BE2C (cell line): ENCODE data around the gene KCNJ5.

ENCODE experiments used
- DNase-seq: peaks from one replicate; pipeline ENCODE4 v3.0.0-alpha.2; 2020
- H3K27me3 ChIP-seq: fragments of 250-450 bp; sonication (Bioruptor Pico); 2 replicates; pipeline ENCODE4 v1.5.1; 2020; ENCODE audit warnings: mild to moderate bottlenecking
- H3K36me3 ChIP-seq: fragments of 250-450 bp; sonication (Bioruptor Pico); 2 replicates; pipeline ENCODE4 v1.5.1; 2020; ENCODE audit warnings: mild to moderate bottlenecking
- H3K4me1 ChIP-seq: fragments of 250-450 bp; sonication (Bioruptor Pico); 2 replicates; pipeline ENCODE4 v1.5.1; 2020
- H3K4me3 ChIP-seq: 2 replicates; pipeline ENCODE4 v1.5.1; 2011; ENCODE audit warnings: low read depth, low read length
- H3K9me3 ChIP-seq: fragments of 250-450 bp; sonication (Bioruptor Pico); 2 replicates; pipeline ENCODE4 v1.5.1; 2020
- TF ChIP-seq, protein P1 (sequence below): IDR thresholded peaks from 2 replicates; pipeline ENCODE4 v1.5.1; 2012; ENCODE audit warnings: mild to moderate bottlenecking, low read depth, low read length

The KCNJ5 gene

DNA sequence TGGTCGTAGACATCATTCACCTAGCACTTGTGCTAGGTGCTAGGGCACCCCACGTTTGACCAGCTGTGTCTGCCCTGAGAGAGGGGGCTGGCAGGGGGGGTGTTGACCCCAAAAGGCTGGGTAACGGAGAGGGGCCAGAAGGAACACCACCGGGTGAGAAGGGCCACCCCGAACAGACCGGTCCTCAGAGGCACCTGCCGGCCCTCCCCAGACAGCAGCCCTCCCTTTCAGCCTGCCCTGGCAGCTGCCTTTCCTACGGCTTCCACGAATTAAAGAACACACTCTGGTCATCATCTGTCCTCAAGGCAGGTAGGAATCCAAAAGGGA is 977 bp upstream of the KCNJ5 start:
- H3K27me3 ChIP-seq: peaks cover 52% of the 10 kb centered on the region
- no peaks in the 10 kb centered on the region for H3K36me3 ChIP-seq
- TF ChIP-seq, protein P1, sequence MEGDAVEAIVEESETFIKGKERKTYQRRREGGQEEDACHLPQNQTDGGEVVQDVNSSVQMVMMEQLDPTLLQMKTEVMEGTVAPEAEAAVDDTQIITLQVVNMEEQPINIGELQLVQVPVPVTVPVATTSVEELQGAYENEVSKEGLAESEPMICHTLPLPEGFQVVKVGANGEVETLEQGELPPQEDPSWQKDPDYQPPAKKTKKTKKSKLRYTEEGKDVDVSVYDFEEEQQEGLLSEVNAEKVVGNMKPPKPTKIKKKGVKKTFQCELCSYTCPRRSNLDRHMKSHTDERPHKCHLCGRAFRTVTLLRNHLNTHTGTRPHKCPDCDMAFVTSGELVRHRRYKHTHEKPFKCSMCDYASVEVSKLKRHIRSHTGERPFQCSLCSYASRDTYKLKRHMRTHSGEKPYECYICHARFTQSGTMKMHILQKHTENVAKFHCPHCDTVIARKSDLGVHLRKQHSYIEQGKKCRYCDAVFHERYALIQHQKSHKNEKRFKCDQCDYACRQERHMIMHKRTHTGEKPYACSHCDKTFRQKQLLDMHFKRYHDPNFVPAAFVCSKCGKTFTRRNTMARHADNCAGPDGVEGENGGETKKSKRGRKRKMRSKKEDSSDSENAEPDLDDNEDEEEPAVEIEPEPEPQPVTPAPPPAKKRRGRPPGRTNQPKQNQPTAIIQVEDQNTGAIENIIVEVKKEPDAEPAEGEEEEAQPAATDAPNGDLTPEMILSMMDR: no peak
- no peak for DNase-seq
- H3K9me3 ChIP-seq: no peaks in the 10 kb centered on the region
- no peaks in the 10 kb centered on the region; the same call in 1 of the 2 replicates for H3K4me1 ChIP-seq
- H3K4me3 ChIP-seq: peak overlapping the region; percentile 29

GRCh38 chr11:128891913-128892398 is 800 bp downstream of the KCNJ5 start:
- Histone ChIP-seq H3K27me3 (peaks cover 47% of the 10 kb centered on the region), H3K36me3 (no peaks in the 10 kb centered on the region), H3K4me1 (no peaks in the 10 kb centered on the region; the same call in 1 of the 2 replicates), H3K9me3 (no peaks in the 10 kb centered on the region), H3K4me3 (no peak overlapping the region)
- DNase-seq: no peak
- TF ChIP-seq, protein P1: no peak

DNA sequence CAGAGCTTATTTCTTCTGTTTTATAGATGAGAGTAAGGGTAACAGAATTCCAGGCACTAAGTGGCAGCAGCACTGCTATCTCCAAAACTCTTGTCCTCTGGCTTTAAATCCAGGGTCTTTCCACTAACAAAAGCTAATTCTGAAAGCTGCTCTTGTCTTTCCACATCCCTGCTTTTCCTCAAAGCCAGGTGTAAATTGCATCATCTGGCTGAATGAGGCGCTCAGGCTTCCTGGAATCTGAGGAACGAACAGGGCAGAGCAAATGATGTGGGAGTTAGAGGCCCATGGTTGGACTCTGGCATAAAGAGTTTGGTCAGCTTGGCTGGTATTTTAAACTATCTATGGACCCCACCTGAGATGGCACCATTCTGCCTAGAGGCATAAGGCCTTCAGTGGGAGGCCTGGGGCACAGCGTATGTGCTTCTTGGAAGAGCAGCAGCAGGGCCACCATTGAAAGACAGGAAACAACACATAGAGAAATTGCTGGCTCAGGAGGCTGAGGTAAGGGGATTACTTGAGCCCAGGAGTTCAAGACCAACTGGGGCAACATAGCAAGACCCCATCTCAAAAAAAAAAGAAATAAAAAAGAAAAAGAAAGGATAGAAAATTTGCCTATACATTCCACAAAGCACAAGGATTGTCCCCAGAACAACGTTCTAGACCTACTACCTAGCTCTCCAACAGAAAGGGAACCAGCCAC is 1.9 kb downstream of the KCNJ5 start:
- no peak for DNase-seq
- Histone ChIP-seq H3K9me3 (no peaks in the 10 kb centered on the region), H3K27me3 (peaks cover 38% of the 10 kb centered on the region), H3K36me3 (no peaks in the 10 kb centered on the region), H3K4me3 (no peak overlapping the region), H3K4me1 (no peaks in the 10 kb centered on the region; the same call in 1 of the 2 replicates)
- TF ChIP-seq, protein P1: no peak

DNA sequence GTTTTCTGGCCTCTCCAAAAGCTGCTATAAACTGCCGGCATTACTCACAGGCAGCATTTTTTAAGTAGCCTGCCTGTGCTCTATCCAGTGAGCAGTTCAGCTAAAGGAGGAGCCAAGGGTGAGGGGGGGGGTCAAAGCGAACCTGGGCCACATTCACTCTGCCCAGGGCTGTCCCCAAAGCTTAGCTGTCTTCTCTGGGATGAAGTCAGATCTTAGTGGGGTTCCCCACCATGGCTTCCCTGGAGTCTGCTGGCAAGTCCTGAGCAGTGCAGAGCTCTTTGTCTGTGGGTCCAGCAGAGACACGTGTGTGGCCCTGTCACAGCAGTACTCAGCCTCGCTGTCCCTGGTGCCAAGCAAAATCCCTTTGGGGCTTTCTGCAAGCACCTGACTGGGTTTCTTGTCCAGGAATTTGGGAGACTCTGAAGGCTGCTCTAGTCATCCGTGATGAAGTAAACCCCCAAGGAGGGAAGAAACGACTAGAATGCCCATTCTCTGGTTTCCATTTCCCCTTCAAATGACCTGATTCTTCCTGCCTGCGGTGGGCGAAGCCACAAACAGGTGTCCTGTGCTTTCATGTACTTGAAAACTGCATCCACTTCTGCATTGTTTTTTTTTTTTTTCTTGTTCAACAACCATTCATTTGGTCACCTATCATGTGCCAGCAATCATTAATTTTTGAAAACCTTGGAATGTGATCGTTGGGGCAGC is 2.6 kb downstream of the KCNJ5 start:
- Histone ChIP-seq H3K4me1 (no peaks in the 10 kb centered on the region; the same call in 1 of the 2 replicates), H3K27me3 (peaks cover 36% of the 10 kb centered on the region), H3K4me3 (no peak overlapping the region), H3K36me3 (no peaks in the 10 kb centered on the region), H3K9me3 (no peaks in the 10 kb centered on the region)
- no peak for DNase-seq
- TF ChIP-seq, protein P1: no peak

DNA sequence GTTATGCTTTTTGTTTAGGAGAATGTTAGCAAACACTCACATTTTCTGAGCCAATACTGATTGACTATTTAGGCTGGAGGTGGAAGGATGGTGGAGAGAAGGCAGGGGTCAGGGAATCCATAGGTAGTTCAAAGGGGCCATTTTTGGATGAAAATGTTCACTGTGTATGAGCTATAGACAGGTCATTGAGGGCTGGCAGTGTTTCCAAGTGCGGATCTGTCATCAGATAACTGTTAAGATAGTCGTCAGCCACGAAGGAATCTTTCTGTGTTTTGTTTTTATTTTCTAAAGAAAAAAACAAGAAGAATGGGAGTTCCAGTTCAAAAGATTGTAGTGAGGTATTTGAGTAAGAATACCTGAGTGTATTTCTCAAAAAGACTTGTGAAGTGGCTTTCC is 3.1 kb downstream of the KCNJ5 start:
- H3K36me3 ChIP-seq: no peaks in the 10 kb centered on the region
- no peaks in the 10 kb centered on the region; the same call in 1 of the 2 replicates for H3K4me1 ChIP-seq
- H3K27me3 ChIP-seq: peaks cover 39% of the 10 kb centered on the region
- no peak overlapping the region for H3K4me3 ChIP-seq
- DNase-seq: no peak
- no peaks in the 10 kb centered on the region for H3K9me3 ChIP-seq
- TF ChIP-seq, protein P1: no peak

GRCh38 chr11:128894685-128895084 is 3.5 kb downstream of the KCNJ5 start:
- H3K36me3 ChIP-seq: no peaks in the 10 kb centered on the region
- H3K9me3 ChIP-seq: no peaks in the 10 kb centered on the region
- no peak for DNase-seq
- H3K27me3 ChIP-seq: peaks cover 35% of the 10 kb centered on the region
- TF ChIP-seq, protein P1: no peak
- H3K4me3 ChIP-seq: no peak overlapping the region
- H3K4me1 ChIP-seq: no peaks in the 10 kb centered on the region; the same call in 1 of the 2 replicates
